ENCODE data around the gene STARD9. TPM values are rescaled to one million over a fixed set of nuclear protein-coding genes. Genes with fewer than 3 reads are reported as not detected.

STARD9 gene
- total and polyA plus RNA-seq, 2 of the 13 experiments (the other 11 are each of a cell fraction or from before 2014, with no cell fraction given), result 5.3 to 7.5 TPM

DNA sequence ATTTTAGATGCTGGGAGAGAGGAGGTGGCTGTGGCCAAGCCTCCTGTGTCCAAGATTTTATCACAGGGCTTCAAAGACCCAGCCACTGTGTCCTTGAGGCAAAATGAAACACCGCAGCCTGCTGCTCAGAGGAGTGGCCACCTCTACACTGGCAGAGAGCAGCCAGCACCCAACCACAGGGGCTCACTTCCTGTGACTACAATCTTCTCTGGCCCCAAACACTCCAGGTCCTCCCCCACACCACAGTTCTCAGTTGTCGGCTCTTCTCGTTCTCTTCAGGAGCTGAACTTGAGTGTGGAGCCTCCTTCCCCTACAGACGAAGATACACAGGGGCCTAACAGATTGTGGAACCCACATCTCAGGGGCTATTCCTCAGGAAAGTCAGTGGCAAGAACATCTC, 115.9 kb downstream of the STARD9 start:
- WGBS (ENCODE audit: low lambda C conversion rate), result 100% methylated on average over 3 of the region's 4 CpGs
- POLR2A ChIA-PET, result no interaction called here
- ATAC-seq, result no peak

More for the DNA sequence above, 115.9 kb downstream of the STARD9 start:
- intact Hi-C loops (cut with micrococcal nuclease; ENCODE audit: unreplicated experiment), result no loop called here
- CTCF ChIA-PET (ENCODE audit: low intra/inter-chr PET ratio, low total read pairs), result no interaction called here
- in situ Hi-C loops (cut with HindIII; ENCODE audit: extremely low pct_ligation_motif_present, low pct_unique_long_range_greater_than_20kb), result no loop called here
- H3K9ac ChIP-seq (ENCODE audit: insufficient read depth, low read depth, low read length), result no peak overlapping the region
- DNase-seq (ENCODE audit: low spot score) (no peak), FAIRE-seq (no peak)
- no peaks in the 10 kb centered on the region for H4K20me1 ChIP-seq (ENCODE audit: insufficient read depth, low read length)
- no peak overlapping the region for H3K4me3 ChIP-seq (replicated peaks in 1 of 3; ENCODE audit: insufficient read depth in 1 of 3, low read depth in 2 of 3, low read length in 3 of 3)
- peaks cover 4 to 16% of the 10 kb centered on the region in 2 experiments; a peak in 4 of 5 replicates for H3K36me3 ChIP-seq (replicated peaks in 1 of 2; ENCODE audit: control insufficient read depth in 1 of 2, insufficient read depth in 2 of 2, low read length in 2 of 2)
- H3K4me2 ChIP-seq (ENCODE audit: low read depth, low read length), result no peak overlapping the region
- TF ChIP-seq HOXD1 (CRISPR knock-in tag; IDR thresholded peaks at IDR 0.05) (no peak), ATAD3A (CRISPR knock-in tag; IDR thresholded peaks at IDR 0.05) (no peak), ZNF607 (CRISPR knock-in tag; IDR thresholded peaks at IDR 0.05; ENCODE audit: borderline replicate concordance) (no peak), RBFOX2 (IDR thresholded peaks at IDR 0.05; ENCODE audit: low read depth, low read length) (no peak), HNRNPH1 (optimal IDR thresholded peaks at IDR 0.05; ENCODE audit: low read depth, low read length) (no peak), FOSL1 (CRISPR knock-in tag; IDR thresholded peaks at IDR 0.05; ENCODE audit: borderline replicate concordance) (no peak), STAT6 (CRISPR knock-in tag; IDR thresholded peaks at IDR 0.05; ENCODE audit: borderline replicate concordance) (no peak), ZBTB38 (CRISPR knock-in tag; IDR thresholded peaks at IDR 0.05) (no peak), ZNF790 (CRISPR knock-in tag; IDR thresholded peaks at IDR 0.05; ENCODE audit: borderline replicate concordance) (no peak), AGO1 (IDR thresholded peaks at IDR 0.05; ENCODE audit: low read depth, low read length, poor library complexity, severe bottlenecking) (no peak), NCOA5 (CRISPR knock-in tag; IDR thresholded peaks at IDR 0.05) (no peak), ETV5 (CRISPR knock-in tag; IDR thresholded peaks at IDR 0.05; ENCODE audit: borderline replicate concordance) (no peak), ZNF136 (CRISPR knock-in tag; IDR thresholded peaks at IDR 0.05; ENCODE audit: low read depth) (no peak), ZNF577 (CRISPR knock-in tag; IDR thresholded peaks at IDR 0.05; ENCODE audit: borderline replicate concordance, low read depth) (no peak), KLF13 (CRISPR knock-in tag; IDR thresholded peaks at IDR 0.05) (no peak), KDM4B (CRISPR knock-in tag; IDR thresholded peaks at IDR 0.05) (no peak), MAFG (CRISPR knock-in tag; IDR thresholded peaks at IDR 0.05) (no peak)
- TF ChIP-seq, protein P1, sequence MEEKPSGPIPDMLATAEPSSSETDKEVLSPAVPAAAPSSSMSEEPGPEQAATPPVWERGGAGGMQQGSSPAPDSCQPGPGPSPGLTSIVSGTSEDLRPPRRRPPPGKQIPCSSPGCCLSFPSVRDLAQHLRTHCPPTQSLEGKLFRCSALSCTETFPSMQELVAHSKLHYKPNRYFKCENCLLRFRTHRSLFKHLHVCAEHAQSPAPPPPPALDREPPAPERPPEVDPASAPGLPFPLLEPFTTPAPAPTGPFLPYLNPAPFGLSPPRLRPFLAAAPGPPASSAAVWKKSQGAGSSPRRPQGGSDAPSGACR (CRISPR knock-in tag; IDR thresholded peaks at IDR 0.05), result no peak
- no peak overlapping the region for H3K27ac ChIP-seq (ENCODE audit: extremely low read length, insufficient read depth, low read length)
- H2AFZ ChIP-seq (ENCODE audit: low read length), result no peak overlapping the region
- no TSS peak for BruUV-seq (replicated peaks)
- no peaks in the 10 kb centered on the region for H3K4me1 ChIP-seq (ENCODE audit: insufficient read depth, low read length)
- H3K27me3 ChIP-seq (ENCODE audit: control insufficient read depth in 1 of 2, insufficient read depth in 2 of 2, low read length in 2 of 2), result no peaks in the 10 kb centered on the region; a peak in 1 of 5 replicates
- no peaks in the 10 kb centered on the region for H3K9me3 ChIP-seq (ENCODE audit: low read length)
- no peaks in the 10 kb centered on the region for H3K79me2 ChIP-seq (ENCODE audit: insufficient read depth, low read length)
